HUDEP-2 (cell line): ENCODE results near the gene ARHGEF38.
"Not testable (repeated sequence)": the region's sequence is repeated elsewhere in the genome, so short reads cannot be mapped to it uniquely, and the experiment has no call there.

Experiments used
- DNase-seq, 76 experiments: peaks; one replicate each; lab custom pipeline; 2025; ENCODE audit not compliant: unreplicated experiment in 76 of 76; lab: John Stamatoyannopoulos, UW

The ARHGEF38 gene

GRCh38 chr4:105708181-105709080 is 156.0 kb downstream of the ARHGEF38 start, which contains the start of the genes GSTCD and INTS12:
TSS of gene GSTCD (plus strand) at chr4:105708784. CDS start at chr4:105717614, 8,830 bp downstream.
TSS of gene INTS12 (minus strand) at chr4:105708689. CDS start at chr4:105700005, 8,684 bp downstream.
- DNase-seq: peak in 75 of 76 experiments; percentile 19 to 93 (median 82)

GRCh38 chr4:105709081-105709450 is 156.6 kb downstream of the ARHGEF38 start:
- DNase-seq: peak in 23 of 76 experiments; percentile 0 to 58 (median 18)

DNA sequence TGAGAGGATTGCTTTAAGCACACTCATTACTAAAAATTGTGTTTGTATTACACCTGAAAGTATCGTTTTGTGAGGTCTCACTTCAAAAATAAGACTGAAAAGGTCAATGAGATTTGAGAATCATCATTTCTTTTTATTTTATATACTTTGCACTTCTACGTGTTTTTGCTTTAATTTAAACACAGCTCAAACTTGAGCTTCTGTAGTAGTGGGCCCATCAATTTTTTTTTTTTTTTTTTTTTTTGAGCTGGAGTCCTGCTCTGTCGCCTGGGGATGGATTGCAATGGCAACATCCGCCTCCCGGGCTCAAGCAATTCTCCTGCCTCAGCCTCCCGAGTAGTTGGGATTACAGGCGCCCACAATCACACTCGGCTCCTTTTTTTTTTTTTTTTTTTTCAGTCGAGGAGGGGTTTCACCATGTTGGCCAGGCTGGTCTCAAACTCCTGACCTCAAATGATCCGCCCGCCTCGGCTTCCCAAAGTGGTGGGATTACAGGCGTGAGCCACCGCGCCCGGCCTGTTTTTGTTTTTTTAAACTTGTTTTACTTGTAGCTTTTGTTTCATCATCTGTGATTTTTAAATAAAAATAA is 157.7 kb downstream of the ARHGEF38 start:
- no peak for DNase-seq

DNA sequence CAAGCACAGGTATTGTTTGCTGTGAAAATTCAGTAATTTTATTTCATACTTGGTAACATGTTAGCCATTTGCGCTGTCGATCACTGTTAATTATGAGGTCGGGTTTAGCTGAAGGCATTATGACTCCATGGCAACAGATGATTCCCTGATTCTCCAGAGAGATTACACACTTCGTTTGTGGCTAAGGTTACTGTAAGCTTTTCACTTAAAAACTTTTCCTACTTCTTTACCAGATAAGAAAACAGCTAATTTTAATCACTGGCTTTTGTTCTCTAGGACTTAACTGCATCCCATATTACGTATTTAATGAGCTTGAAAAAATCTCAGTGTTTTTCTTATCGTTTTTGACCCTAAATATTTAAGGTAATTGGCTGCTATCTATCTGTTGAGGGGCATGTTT is 158.3 kb downstream of the ARHGEF38 start:
- DNase-seq: peak in 1 of 76 experiments; percentile 1

GRCh38 chr4:105712766-105713165 is 160.3 kb downstream of the ARHGEF38 start:
- peak in 1 of 76 experiments; percentile 3 for DNase-seq

- DNase-seq: peak in 8 of 76 experiments; percentile 1 to 23 (median 7)
These were observed 161.7 kb downstream of the ARHGEF38 start for GRCh38 chr4:105714071-105714521.

- DNase-seq: peak in 4 of 76 experiments; percentile 3 to 13 (median 8)
These were observed 162.5 kb downstream of the ARHGEF38 start for GRCh38 chr4:105714932-105715331.

DNA sequence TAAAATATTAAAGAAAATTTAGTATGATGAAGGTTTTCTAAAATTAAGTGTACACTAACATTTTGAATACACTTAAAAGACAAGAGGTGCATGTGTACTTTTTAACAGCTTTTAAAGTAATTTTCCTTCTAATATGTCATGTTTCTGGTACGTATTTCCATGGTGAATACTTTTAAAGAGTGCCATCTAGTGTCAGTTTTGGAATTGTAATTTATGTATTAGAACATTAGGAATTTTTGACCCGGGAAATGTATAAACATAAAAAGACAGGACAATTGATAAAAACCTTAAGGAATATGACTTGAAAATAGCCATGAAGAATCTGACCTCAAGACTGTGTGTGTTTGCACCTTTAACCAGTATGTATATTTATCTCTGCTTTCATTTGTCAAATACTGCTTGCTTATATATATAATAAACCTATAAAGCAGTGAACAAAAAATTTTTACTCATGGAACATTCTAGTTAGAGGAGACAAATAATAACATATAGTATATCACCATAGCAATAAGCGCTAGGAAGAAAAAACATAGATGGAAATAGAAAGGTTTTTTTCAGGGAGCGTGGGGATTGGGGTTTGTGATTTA is 163.4 kb downstream of the ARHGEF38 start:
- DNase-seq: peak in 21 of 76 experiments; percentile 1 to 51 (median 15)

DNA sequence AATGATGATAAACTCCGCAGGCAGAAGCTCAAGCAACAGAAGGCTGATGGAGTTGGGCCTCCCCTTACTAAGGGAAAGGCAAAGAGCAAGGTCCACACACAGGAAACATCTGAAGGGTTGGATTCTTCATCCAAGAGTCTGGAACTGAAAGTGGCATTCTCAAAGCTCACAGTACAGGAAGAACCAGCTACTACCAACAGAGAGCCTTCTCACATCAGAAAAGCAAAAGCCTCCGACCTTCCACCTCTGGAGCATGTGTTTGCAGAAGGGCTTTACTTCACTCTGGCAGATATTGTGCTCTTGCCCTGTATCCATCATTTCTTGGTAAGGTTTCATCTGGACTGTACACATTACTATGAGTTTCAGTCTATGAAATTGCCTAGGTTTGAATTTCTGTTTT is 166.8 kb downstream of the ARHGEF38 start:
- DNase-seq: no peak

- DNase-seq: no peak
These were observed 173.2 kb downstream of the ARHGEF38 start for GRCh38 chr4:105725623-105726022.

GRCh38 chr4:105729895-105730294 is 177.5 kb downstream of the ARHGEF38 start:
- not testable (repeated sequence) for DNase-seq
